Endodermal cell (in vitro differentiated cells): ENCODE results near the gene CCDC184. TPM values are rescaled to one million over a fixed set of nuclear protein-coding genes. Genes with fewer than 3 reads are reported as not detected.

ENCODE experiments used
- DNase-seq: peaks from one replicate; pipeline ENCODE4 v3.0.0-alpha.2; 2017
- H3K27ac ChIP-seq: 2 replicates; pipeline ENCODE4 v1.5.1; 2013; ENCODE audit warnings: mild to moderate bottlenecking, low read depth, low read length, moderate library complexity
- H3K27me3 ChIP-seq: 2 replicates; pipeline ENCODE4 v1.6.1; 2013; ENCODE audit warnings: mild to moderate bottlenecking, low read length, moderate library complexity; ENCODE audit not compliant: insufficient read depth, control insufficient read depth, poor library complexity, severe bottlenecking
- H3K36me3 ChIP-seq: 2 replicates; pipeline ENCODE4 v1.7.0; 2013; ENCODE audit warnings: mild to moderate bottlenecking, low read length, moderate library complexity; ENCODE audit not compliant: control insufficient read depth, insufficient read depth
- H3K4me1 ChIP-seq: one replicate; pipeline ENCODE4 v1.7.0; 2013; ENCODE audit warnings: low read length; ENCODE audit not compliant: control insufficient read depth, insufficient read depth
- H3K4me3 ChIP-seq: 2 replicates; pipeline ENCODE4 v1.5.1; 2013; ENCODE audit warnings: mild to moderate bottlenecking, low read length, moderate library complexity
- H3K9ac ChIP-seq: 2 replicates; pipeline ENCODE4 v1.6.1; 2013; ENCODE audit warnings: mild to moderate bottlenecking, low read length, moderate library complexity; ENCODE audit not compliant: poor library complexity, severe bottlenecking; ENCODE audit errors: extremely low read depth
- H3K9me3 ChIP-seq: 2 replicates; pipeline ENCODE4 v1.6.1; 2013; ENCODE audit warnings: mild to moderate bottlenecking, low read length, moderate library complexity; ENCODE audit not compliant: control insufficient read depth
- H3K27ac Mint-ChIP-seq: 2 replicates; pipeline ENCODE4 v1.8.0; 2020; ENCODE audit warnings: mixed read lengths
- H3K27me3 Mint-ChIP-seq: 2 replicates; pipeline ENCODE4 v1.8.0; 2021; ENCODE audit warnings: mild to moderate bottlenecking, mixed read lengths; ENCODE audit not compliant: insufficient read depth
- H3K36me3 Mint-ChIP-seq: 2 replicates; pipeline ENCODE4 v1.8.0; 2020; ENCODE audit warnings: low read depth, mixed read lengths
- H3K4me1 Mint-ChIP-seq: 2 replicates; pipeline ENCODE4 v1.8.0; 2020; ENCODE audit warnings: mixed read lengths
- H3K4me3 Mint-ChIP-seq: 2 replicates; pipeline ENCODE4 v1.8.0; 2020; ENCODE audit warnings: mild to moderate bottlenecking, moderate library complexity, mixed read lengths
- H3K9me3 Mint-ChIP-seq: 2 replicates; pipeline ENCODE4 v1.8.0; 2020; ENCODE audit warnings: mild to moderate bottlenecking, mixed read lengths
- CTCF ChIP-seq: fragments of 200-600 bp; sonication (generic); conservative IDR thresholded peaks from 2 replicates; pipeline ENCODE4 v1.5.0; 2021; ENCODE audit warnings: antibody characterized with exemption, mild to moderate bottlenecking
- WGBS, 2 experiments: methylation state at CpG; one replicate each; pipeline versions ENCODE4 v1.1.5 to v1.1.7; 2013; ENCODE audit warnings: missing lambda C conversion rate in 2 of 2, mixed read lengths in 1 of 2; ENCODE audit not compliant: insufficient coverage in 1 of 2, insufficient read length in 1 of 2; 5-methylcytosine and 5-hydroxymethylcytosine counted together
- total RNA-seq, 2 donors: library from RNA; stranded (reverse); fragmentation: NEBNext Ultra II Directional in 1 of 2; extraction: Animal tissue kit (Norgen Biotek cat#: 25700) in 1 of 2; gene quantifications; 2 replicates in 1 of 2; 3 replicates in 1 of 2; pipeline ENCODE4 v1.2.1, GENCODE V29; 2021

CCDC184 gene
- total RNA-seq, 2 donors from 2014 or later, result not detected

GRCh38 chr12:48156652-48157017 lies 26.8 kb upstream of the CCDC184 start:
- Mint-ChIP-seq H3K36me3 (peaks cover 2% of the 10 kb centered on the region), H3K4me1 (peaks cover 6% of the 10 kb centered on the region), H3K27ac (peak overlapping the region; percentile 32), H3K27me3 (peaks cover 12% of the 10 kb centered on the region), H3K9me3 (no peaks in the 10 kb centered on the region), H3K4me3 (peak overlapping the region; percentile 96)
- Histone ChIP-seq H3K4me3 (peak overlapping the region; percentile 95), H3K9ac (peak overlapping the region; percentile 42), H3K4me1 (no peaks in the 10 kb centered on the region), H3K36me3 (peaks cover 4% of the 10 kb centered on the region), H3K27ac (no peak overlapping the region), H3K27me3 (peaks cover 11% of the 10 kb centered on the region), H3K9me3 (no peaks in the 10 kb centered on the region)
- WGBS, 2 experiments, result 48 to 54% methylated on average over 5 to 8 of the region's 8 CpGs
- no peak for TF ChIP-seq CTCF
- DNase-seq, result no peak

- peak; percentile 59 for TF ChIP-seq CTCF
- Mint-ChIP-seq H3K4me1 (peaks cover 6% of the 10 kb centered on the region), H3K4me3 (peak within 1 kb of the TSS; percentile 96), H3K27ac (peak within 1 kb of the TSS; percentile 92), H3K27me3 (peaks cover 17% of the 10 kb centered on the region), H3K9me3 (no peaks in the 10 kb centered on the region), H3K36me3 (peaks cover 2% of the 10 kb centered on the region)
- Histone ChIP-seq H3K27me3 (peaks cover 12% of the 10 kb centered on the region), H3K27ac (no peak within 1 kb of the TSS), H3K36me3 (peaks cover 4% of the 10 kb centered on the region), H3K4me3 (peak within 1 kb of the TSS; percentile 95), H3K4me1 (no peaks in the 10 kb centered on the region), H3K9me3 (no peaks in the 10 kb centered on the region), H3K9ac (peak within 1 kb of the TSS; percentile 42)
- DNase-seq, result peak; percentile 100
- 1% methylated on average over 14 to 56 of the region's 56 CpGs for WGBS, 2 experiments
Observed at GRCh38 chr12:48157018-48157888, 26.2 kb upstream of the CCDC184 start, which contains the start of gene ASB8. Gene ASB8 (minus strand): TSS chr12:48157515. CDS start chr12:48153496, 4,019 bp downstream.

GRCh38 chr12:48157889-48158370 lies 25.5 kb upstream of the CCDC184 start:
- Mint-ChIP-seq H3K9me3 (no peaks in the 10 kb centered on the region), H3K4me3 (peak overlapping the region; percentile 96), H3K36me3 (peaks cover 2% of the 10 kb centered on the region), H3K27me3 (peaks cover 21% of the 10 kb centered on the region), H3K27ac (peak overlapping the region; percentile 79), H3K4me1 (peaks cover 6% of the 10 kb centered on the region)
- H3K9me3 ChIP-seq, result no peaks in the 10 kb centered on the region
- peaks cover 13% of the 10 kb centered on the region for H3K27me3 ChIP-seq
- no peak overlapping the region for H3K9ac ChIP-seq
- peaks cover 3% of the 10 kb centered on the region for H3K36me3 ChIP-seq
- WGBS, 2 experiments, result 84 to 100% methylated on average over 1 to 3 of the region's 3 CpGs
- peak overlapping the region; percentile 95 for H3K4me3 ChIP-seq
- DNase-seq, result peak; percentile 35
- no peak for TF ChIP-seq CTCF
- H3K27ac ChIP-seq, result no peak overlapping the region
- H3K4me1 ChIP-seq, result no peaks in the 10 kb centered on the region
